ENCODE results near the gene XPO6.

DNA sequence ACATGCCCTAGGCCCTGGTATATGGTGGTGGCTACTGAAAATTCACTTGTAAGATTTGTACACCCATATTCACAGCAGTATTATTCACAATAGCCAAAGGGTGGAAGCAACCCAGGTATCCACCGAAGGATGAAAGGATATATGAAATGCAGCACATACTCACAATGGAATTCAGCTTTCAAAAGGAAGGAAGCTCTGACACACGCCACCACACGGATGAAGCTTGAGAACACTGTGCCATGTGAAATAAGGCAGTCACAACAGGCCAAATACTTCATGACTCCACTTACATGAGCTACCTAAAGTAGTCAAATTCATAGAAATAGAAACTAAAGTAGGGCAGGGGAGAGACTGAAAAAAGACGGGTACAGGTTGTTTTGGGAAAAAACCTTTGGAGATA lies 2.9 kb downstream of the XPO6 start:
- TF ChIP-seq, protein P1, sequence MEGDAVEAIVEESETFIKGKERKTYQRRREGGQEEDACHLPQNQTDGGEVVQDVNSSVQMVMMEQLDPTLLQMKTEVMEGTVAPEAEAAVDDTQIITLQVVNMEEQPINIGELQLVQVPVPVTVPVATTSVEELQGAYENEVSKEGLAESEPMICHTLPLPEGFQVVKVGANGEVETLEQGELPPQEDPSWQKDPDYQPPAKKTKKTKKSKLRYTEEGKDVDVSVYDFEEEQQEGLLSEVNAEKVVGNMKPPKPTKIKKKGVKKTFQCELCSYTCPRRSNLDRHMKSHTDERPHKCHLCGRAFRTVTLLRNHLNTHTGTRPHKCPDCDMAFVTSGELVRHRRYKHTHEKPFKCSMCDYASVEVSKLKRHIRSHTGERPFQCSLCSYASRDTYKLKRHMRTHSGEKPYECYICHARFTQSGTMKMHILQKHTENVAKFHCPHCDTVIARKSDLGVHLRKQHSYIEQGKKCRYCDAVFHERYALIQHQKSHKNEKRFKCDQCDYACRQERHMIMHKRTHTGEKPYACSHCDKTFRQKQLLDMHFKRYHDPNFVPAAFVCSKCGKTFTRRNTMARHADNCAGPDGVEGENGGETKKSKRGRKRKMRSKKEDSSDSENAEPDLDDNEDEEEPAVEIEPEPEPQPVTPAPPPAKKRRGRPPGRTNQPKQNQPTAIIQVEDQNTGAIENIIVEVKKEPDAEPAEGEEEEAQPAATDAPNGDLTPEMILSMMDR (IDR thresholded peaks at IDR 0.05 in 2 of 3, conservative IDR thresholded peaks at IDR 0.05 in 1 of 3; ENCODE audit: borderline replicate concordance in 1 of 3, insufficient read depth in 1 of 3, low read depth in 2 of 3, low read length in 2 of 3): no peak
- TF ChIP-seq POLR2A (IDR thresholded peaks at IDR 0.05; ENCODE audit: borderline replicate concordance, extremely low read depth, insufficient read depth, insufficient read length) (no peak), RAD21 (IDR thresholded peaks at IDR 0.05; ENCODE audit: low read depth) (no peak), POLR2AphosphoS5 (IDR thresholded peaks at IDR 0.05; ENCODE audit: low read depth, low read length) (no peak), ZNF274 (IDR thresholded peaks at IDR 0.05; ENCODE audit: low read depth, low read length) (no peak), SP1 (IDR thresholded peaks at IDR 0.05; ENCODE audit: low read depth) (no peak)
- TF ChIP-seq, protein P2, sequence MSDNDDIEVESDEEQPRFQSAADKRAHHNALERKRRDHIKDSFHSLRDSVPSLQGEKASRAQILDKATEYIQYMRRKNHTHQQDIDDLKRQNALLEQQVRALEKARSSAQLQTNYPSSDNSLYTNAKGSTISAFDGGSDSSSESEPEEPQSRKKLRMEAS (IDR thresholded peaks at IDR 0.05): no peak

All from HCT116 (cell line).